GM12878 (cell line): Measurements from ENCODE around the gene ONECUT2.

Experiments
- BRCA1 ChIP-seq: IDR thresholded peaks from 2 replicates; pipeline ENCODE4 v1.6.1; 2011; ENCODE audit warnings: low read depth, low read length, improper control_type of control experiment
- HDGF ChIP-seq: fragments of 450-650 bp; IDR thresholded peaks from 2 replicates; pipeline ENCODE4 v1.6.1; 2016; ENCODE audit warnings: antibody characterized with exemption
- POLR2A ChIP-seq: IDR thresholded peaks from 2 replicates; pipeline ENCODE4 v1.6.1; 2011; ENCODE audit warnings: low read depth, mild to moderate bottlenecking, low read length
- POLR2AphosphoS5 ChIP-seq: IDR thresholded peaks from 2 replicates; pipeline ENCODE4 v1.6.1; 2011; ENCODE audit warnings: mild to moderate bottlenecking, low read length, inconsistent platforms
- TAF1 ChIP-seq: IDR thresholded peaks from 2 replicates; pipeline ENCODE4 v1.6.1; 2011; ENCODE audit warnings: mild to moderate bottlenecking, low read depth, low read length, borderline replicate concordance
- TF ChIP-seq, protein P1 (sequence below): IDR thresholded peaks from 2 replicates; pipeline ENCODE4 v1.6.1; 2011; ENCODE audit warnings: low read depth, mild to moderate bottlenecking, low read length, moderate library complexity, borderline replicate concordance; ENCODE audit errors: extremely low read depth

DNA sequence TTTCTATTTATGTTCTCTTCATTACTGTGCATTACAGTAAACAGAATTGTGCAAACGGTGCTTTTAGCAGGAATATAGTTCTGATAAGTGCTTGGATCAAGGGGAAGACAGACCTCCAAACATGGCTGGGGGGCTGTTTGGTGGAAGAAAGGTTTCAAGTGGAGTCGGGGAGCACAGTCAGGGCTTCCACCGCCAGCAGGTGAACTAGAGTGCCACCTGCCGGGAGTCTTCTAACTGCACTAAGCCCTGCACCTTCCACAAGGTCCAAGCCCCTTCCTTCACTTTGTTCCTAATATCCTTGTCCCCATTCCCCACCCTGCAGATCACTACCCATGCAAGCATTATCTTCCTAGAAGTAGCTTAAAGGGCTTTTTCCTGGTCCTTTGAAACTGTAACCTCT is 11.1 kb downstream of the ONECUT2 start:
- TF ChIP-seq, protein P1, sequence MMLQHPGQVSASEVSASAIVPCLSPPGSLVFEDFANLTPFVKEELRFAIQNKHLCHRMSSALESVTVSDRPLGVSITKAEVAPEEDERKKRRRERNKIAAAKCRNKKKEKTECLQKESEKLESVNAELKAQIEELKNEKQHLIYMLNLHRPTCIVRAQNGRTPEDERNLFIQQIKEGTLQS: no peak
- no peak for TF ChIP-seq HDGF
- TF ChIP-seq BRCA1: no peak
- no peak for TF ChIP-seq POLR2A
- no peak for TF ChIP-seq POLR2AphosphoS5
- TF ChIP-seq TAF1: no peak
